CD4-positive, alpha-beta T cell treated with Interleukin-17A for 4 hours (primary cell): ENCODE measurements around the gene PGP.
A peak's percentile ranks its signal among the peaks of the same experiment; 100 is the strongest.
"Not testable (repeated sequence)": the region's sequence is repeated elsewhere in the genome, so short reads cannot be mapped to it uniquely, and the experiment has no call there.

Source experiments
- DNase-seq: peaks from one replicate; pipeline ENCODE4 v3.0.0-alpha.2; 2020; ENCODE audit warnings: mixed read lengths

Gene PGP, protein sequence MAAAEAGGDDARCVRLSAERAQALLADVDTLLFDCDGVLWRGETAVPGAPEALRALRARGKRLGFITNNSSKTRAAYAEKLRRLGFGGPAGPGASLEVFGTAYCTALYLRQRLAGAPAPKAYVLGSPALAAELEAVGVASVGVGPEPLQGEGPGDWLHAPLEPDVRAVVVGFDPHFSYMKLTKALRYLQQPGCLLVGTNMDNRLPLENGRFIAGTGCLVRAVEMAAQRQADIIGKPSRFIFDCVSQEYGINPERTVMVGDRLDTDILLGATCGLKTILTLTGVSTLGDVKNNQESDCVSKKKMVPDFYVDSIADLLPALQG

DNA sequence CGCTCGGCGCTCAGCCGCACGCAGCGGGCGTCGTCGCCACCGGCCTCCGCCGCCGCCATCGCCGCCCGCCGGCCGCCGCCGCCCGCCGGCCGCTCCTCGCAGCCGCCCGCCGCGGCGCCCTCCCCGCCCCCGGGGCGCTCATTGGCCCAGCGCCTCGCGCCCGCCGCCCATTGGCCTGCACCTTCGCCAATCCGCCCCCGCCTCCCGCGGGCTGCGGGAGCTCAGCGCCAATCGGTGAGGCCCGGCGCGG lies at the start of gene PGP:
Gene PGP, minus strand, starts transcription at position 122 of the 250 bp plus-strand sequence. Its CDS starts 63 bp downstream, at position 59.
- DNase-seq = no peak

DNA sequence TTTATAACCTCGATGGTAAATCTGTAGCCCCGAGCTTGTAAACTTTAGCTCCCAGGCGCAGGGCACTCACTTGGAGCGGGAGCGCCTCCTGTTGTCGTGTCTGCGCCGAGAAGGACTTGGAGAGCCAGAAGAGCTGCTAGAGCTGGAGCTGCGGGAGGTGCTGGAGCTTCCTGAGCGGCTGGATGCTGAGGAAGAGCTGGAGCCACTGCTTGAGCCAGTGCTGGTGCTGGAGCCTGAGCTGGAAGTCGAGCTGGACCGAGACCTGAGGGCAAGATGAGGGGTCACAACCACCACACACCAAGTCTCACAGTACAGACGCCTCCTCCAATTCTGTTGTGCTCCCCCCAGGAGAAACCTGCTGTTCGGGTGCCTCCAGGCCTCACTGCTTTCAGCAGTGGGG lies 48.4 kb upstream of the PGP start:
- not testable (repeated sequence) for DNase-seq

DNA sequence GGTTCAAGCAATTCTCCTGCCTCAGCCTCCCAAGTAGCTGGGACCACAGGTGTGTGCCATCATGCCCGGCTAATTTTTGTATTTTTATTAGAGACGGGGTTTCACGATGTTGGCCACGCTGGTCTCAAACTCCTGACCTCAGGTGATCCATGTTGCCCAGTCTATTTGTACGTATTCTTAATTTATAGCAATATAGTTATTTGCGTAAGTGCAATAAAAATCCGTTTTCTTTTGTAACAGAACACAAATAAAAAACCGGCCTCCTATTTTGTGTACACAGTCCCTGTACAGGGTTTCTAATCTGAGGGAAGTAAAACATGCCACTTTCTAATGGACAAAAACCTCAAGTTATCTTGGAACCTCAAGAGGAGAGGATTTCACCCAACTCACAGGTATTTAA lies 45.6 kb upstream of the PGP start:
- no peak for DNase-seq

DNA sequence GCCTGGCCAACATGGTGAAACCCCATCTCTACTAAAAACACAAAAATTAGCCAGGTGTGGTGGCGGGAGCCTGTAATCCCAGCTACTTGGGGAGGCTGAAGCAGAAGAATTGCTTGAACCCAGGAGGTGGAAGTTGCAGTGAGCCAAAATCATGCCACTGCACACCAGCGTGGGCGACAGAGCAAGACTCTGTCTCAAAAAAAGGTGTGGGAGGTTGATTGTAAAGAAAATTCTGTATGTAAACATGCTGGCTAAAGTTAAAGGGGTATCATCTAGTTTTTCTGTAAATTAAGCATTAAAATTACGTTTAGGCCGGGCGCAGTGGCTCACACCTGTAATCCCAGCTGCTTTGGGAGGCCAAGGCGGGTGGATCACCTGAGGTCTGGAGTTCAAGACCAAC lies 43.9 kb upstream of the PGP start:
- DNase-seq = not testable (repeated sequence)

DNA sequence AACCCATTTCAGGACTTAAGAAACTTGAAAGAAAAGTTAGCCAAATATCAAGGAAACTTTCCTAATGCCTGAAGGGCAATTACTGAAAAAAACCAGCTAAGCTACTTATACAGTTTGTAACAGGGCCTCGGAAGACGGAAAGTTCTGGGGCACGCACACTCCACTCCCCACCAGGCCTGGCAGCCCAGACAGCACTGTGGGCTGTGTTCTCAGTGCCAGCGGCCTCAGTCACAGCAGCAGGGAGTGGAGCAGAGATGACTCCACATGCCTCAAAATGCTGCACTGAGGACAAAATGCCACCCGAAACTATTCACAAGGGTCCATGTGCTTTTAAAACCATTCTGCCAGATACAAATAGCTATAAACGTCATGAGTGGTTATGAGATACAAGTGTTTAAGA lies 43.1 kb upstream of the PGP start:
- no peak for DNase-seq

DNA sequence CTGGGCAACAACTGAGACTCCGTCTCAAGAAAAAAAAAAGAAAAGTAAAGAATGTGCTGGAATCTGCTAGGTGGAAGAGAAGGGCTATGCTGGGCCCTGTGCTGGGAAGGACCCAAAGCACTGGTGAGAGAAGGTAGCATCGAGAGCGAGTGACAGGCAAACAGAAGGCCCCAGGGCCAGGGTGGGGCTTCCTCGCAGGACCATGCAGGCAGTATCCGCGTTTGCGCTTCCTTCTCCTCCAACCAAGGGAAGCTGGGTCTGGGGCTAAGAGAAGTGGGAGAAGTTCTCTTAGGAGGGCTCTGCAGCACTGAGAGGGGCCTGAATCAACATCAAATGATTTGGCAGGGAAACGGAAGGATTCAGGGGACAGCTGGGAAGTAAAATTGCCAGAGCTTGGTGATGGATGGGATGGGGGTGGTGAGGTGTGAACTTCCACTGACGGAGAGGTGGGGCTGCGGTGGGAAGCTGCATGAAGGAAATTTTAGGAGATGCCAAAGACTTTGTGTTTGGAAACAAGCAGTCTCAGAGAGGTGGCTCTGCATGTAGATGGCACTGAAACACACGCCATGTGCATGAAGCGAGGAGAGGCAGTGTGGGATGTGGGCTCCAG lies 42.0 kb upstream of the PGP start:
- DNase-seq = no peak

DNA sequence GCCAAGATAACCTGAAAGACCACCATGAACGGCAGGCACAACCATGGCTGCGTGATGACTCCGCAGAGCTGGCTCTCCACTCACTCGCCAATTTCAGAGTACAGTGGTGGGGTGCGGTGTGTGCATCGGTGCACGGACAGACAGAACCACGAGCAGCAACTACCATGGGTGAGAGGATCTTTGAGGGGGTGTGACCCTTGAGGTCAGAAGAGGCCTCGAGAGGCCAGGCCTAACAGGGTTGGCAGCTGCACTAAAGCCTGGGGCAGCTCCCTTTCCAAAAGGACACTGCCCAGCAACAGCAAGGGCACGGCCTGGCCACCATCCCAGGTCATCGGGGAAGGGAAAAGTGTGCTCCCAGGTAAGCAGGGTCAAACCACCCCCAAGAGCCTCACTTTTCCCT lies 38.7 kb upstream of the PGP start:
- no peak for DNase-seq

DNA sequence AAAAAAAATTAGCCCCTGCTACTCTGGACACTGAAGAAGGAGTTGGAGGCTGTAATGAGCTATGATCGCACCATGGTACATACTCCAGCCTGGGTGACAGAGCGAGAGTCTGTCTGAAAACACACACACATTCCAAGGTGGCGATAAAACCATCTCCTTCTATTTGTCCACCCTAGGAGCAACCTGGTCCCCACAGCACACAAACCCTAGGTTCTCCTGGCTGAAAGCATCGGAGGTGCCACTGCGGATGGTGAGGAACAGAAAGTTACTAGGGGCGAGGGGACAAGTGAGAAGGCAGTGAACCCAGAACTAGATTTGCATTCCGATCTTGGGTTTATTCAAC lies 38.1 kb upstream of the PGP start:
- DNase-seq = no peak

DNA sequence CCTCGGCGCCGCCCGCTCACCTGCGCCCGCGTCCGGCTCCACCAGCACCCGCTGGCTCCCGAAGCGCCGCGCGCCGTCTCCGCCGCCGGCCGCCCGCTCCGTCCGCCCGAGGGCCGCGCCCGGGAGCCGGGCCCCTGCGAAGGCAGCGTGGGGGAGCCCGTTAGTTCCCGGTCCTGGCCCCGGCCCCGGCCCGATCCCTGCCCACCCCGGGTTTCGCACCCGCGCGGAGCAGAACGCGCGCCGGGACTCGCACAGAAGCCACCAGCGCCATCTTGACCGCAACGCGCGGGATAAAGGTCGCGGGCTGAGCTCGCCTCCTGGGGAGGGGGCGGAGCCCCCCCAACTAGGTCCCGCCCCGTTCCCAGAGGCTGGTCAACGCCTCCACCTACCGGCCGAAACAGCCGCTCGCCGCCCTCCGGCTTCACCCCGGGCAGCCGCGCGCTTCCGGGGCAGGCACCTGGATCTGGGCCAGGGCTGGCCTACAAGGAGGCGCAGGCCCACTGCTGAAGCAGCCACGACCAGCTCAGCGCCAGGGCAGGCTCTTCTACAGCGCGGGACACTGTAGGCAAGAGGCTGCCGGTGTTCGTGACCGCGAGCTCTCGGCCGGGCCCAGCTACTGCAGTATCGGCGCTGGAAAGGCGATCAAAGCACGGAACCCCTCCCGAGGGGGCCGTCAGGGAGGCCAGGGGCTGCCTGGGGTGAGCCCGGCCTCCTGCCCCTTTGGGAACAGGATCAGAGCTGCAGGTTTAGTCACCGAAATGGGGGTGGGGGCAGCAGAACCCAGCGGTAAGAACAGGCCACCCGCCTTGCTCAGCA lies 36.9 kb upstream of the PGP start, which contains the start of gene ECI1:
Gene ECI1, minus strand, starts transcription at position 292 of the 816 bp plus-strand sequence. Its CDS starts 21 bp downstream, at position 271.
- DNase-seq = peak; percentile 88

DNA sequence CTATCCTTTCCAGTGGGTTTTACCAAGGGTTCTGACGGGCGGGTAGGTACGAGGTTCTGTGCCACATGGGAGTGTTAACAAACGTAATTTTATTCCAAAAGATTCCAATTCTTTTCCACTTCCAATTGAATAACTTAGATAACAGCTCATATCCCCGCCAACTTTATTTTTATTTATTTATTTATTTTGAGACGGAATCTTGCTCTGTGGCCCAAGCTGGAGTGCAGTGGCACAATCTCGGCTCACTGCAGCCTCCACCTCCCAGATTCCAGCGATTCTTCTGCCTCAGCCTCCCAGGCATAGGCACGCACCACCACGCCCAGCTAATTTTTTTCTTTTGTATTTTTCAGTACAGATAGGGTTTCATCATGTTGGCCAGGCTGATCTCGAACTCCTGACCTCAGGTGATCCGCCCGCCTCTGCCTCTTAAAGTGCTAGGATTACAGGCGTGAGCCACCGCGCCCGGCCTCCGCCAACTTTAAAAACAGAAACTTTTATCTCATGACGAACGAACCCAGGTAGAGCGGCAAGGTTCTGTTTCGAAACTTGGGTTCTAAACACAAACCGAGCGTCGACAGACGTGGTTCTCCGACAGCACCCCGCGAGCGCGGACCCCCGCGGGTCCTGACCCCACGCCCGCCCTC lies 36.1 kb upstream of the PGP start:
- peak; percentile 54 for DNase-seq

DNA sequence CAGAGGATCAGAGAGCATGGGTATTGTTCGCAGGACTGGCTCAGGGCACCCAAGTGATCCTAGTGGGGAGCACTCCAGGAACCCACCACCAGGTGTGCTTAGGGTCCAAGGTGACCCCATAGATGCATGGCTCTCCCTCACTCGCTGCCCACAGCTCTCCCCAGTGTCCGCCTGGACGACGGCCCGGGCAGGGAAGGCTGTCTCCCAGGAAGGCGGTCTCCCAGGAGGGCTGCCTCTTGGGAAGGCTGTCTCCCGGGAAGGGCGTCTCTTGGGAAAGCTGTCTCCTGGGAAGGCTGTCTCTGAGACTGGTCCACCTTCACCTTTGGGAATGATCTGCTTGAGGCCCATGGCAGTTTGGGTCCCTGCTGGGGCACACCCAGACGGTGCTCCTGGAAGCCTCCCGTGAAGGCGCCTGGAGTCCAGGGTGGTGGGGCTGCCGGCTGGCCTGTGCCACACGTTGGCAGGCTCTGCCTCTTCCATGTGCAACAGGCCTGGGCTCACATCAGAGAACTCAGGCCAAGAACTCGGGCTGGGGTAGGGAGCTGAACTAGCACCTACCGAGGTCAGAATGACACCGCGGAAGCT lies 31.8 kb upstream of the PGP start:
- no peak for DNase-seq

DNA sequence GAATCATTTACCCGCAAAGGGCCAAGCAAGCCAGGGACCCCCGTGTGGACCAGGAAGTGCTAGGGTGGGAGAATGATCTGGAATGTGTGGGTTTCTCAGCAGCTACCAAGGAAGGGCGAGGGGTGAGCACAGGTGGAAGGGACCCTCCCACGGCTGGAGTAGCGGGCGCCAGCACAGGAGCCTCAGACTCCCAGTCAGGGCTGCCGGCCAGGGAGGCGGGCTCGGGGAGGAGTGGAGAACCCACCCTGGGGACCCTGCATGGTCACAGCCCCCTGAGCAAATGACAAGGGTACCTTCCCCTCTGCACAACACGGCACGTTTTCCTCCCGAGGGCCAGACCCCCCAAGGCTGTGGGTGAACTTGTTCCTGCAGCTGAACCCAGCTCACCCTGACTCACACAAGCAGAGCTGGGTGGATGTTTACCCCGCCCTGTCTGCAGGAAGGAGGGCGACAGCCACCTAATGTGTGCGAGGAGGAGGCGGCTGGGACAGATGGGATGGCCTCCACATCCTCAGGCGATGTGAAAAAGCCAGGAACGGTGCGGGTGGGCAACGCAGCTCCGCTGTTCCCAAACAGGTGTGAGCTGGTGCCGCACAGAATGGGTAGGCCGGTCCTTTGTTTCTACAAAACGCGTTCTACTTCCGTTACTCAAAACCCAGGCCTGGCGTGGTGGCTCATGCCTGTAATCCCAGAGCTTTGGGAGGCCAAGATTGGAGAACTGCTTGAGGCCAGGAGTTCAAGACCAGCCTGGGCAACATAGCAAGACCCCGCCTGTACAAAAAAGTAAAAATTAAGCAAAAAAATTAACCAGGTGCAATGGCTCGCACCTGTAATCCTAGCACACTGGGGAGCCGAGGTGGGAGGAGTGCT lies 30.5 kb upstream of the PGP start:
- no peak for DNase-seq

DNA sequence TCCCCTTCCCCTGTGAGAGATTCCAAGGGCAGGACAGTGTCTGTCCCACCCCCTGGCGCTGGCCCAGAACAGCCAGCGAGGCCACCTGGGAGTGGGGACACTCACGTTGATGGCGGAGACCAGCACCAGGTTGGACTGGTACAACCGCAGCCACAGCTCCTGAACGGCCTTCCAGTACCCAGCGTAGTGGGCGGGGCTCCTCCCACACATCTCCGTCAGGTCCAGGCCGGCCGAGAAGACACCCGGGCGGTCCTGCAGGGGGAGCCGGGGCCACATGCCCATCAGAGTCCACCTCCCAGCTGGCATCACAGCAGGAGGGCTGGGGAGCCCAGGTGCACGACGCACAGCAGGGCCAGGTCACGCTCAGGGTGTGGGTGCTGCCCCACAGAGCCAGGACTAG lies 29.7 kb upstream of the PGP start:
- no peak for DNase-seq

DNA sequence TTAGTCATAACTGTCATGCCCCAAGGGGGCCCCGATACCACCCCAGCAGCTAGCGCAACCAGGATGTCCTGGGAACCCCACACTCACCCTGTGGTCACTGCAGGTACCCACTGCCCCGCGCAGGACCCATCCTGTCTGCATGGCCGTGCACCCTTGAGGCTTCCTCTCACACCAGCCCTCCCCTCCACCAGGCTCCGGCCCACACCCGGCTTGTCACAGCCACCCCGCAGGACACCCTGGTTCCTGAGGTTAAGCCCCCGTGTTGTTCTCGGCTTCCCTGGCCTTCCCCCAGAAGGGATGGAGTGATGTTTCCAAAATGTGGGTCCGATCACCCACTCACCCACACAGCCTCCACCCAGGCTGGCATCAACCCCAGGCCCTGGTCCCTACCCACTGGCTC lies 29.1 kb upstream of the PGP start:
- no peak for DNase-seq

DNA sequence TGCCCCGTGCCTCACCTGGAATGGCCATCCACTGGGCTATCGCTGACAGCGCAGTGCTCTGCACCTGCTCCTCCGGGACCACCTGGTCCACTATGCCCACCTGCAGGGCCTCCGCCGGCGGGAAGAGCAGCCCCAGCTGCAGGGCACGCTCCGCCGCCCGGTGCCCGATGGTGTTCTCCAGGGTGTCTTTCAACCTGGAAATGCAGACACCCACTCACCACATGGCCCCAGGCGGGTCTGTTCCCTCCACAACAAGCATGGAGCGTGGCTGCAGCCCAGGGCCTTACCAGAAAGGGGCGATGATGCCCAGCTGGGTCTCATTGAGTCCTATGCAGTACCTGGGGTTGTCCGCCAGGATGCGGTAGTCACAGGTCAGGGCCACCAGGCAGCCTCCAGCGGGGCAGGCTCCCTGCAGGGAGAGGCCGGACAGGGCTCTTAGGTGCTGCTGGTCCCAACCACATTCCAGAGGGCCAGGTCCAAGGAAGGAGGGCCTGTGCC lies 28.4 kb upstream of the PGP start:
- DNase-seq = no peak

DNA sequence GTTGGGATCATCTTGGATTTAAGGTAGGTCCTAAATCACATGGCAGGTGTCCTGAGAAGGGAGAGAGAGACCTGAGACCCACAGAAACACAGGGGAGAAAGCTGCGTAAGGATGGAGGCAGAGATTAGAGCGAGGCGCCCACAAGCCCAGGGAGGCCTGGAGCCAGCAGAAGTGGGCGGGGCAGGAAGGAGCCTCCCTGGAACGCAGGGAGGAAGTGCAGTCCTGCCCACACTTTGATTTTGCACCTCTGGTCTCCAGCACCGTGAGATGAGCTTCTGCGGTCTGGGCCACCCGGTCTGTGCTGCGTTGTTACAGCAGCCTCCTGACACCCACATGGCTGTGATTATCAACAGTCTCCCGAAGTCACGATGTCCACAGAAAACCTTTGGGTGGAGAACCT lies 28.0 kb upstream of the PGP start:
- no peak for DNase-seq

DNA sequence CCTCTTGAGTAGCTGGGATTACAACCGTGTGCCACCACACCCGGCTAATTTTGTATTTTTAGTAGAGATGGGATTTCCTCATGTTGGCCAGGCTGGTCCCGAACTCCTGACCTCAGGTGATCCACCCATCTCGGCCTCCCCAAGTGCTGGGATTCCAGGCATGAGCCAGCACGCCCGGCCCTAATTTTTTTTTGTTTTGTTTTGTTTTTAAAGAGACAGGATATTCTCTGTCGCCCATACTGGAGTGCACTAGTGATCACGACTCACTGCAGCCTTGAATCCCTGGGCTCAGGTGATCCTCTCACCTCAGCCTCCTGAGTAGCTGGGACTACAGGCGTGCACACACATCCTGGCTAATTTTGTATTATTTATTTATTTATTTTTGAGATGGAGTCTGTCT lies 25.7 kb upstream of the PGP start:
- DNase-seq = not testable (repeated sequence)

DNA sequence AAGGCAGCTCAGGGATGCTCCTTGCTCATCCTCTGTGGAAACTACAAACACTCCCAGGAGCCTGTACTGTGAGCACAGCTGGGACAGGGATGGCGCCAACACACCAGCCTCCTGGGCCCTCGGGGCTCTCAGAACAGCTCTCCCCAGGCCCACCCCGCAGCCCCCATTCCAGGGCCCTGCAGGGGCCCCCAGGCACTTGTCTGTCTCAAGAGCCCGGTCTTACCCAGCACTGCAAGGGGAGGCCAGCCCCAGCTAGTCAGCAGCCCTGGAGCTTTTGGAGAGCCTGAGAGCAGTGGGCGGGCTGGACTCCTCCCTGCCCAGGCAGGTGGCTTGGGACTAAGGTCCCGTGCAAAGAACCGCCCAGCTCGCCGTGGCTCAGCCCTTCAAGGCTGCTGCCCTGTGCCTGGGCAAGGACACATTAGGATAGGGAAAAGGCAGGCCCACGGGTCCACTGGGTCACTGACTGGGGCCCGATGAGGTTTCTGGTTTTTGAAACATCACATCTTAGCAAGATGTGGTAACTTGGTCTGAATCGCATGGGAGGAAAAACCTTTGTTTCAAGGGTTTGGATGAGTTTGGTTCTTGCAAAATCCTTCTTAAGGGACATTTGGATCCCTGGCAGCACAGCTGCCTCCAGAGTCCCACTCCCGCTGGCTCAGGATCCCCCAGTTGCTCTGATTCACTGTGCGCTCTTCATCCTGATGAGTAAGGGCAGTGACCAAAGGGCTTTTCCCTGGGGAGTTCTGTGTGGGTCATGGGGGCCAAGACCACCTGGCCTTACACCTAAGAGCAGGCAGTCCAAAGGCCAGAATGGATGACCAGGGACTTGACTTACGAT lies 24.4 kb upstream of the PGP start:
- DNase-seq = no peak

DNA sequence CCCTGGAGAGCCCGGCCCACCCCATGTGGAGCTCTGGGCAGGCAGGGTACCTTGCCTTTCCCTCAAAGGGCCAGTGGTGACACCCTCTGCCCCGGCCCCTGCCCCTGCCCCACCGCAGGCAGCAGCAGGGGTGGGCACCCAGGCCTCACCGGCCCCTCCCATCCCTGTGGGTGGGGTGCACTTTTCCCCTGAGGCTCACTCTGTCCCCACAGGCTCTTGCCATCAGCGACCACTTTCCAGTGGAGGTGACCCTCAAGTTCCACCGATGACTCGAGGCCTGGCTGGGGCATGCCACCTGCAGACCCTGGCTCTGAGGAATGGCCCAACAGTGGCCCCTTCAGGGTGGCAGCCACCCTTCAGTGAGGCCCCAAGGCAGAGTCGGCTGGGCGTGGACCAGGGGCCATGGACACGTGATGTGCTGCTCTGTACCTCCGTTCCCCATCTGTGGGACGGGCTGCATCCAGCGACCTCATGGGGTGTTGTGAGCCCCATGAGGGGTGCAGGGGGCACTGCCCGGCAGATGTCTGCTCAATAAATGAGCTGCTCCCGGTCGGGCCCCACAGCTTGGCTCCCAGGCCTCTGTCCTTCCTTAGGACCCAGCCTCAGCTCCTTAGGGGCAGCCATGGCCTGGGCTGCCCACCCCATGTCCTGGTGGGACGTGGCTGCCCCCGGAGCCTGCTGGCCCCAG lies 23.7 kb upstream of the PGP start:
- DNase-seq = no peak

DNA sequence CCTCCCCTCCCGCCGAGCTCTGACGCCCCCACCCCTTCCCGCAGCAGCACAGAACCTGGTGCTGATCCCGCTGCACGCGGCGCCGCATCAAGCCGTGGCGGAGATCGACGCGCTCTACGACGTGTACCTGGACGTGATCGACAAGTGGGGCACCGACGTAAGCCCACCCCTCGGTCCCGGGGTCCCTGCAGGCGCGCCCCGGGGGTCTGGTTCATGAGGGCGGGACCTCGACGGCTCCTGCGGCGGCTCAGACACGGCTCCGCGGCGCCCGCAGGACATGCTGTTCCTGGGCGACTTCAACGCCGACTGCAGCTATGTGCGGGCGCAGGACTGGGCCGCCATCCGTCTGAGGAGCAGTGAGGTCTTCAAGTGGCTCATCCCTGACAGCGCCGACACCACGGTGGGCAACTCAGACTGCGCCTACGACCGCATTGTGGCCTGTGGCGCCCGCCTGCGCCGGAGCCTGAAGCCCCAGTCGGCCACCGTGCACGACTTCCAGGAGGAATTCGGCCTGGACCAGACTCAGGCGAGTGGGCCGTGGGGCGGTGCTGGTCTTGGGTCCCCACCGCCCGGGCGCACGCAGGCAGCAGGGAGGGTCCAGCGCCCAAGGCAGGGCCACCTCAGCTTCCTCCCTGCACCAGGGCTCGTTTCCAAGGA lies 23.0 kb upstream of the PGP start:
- DNase-seq = no peak
